GM12878 (cell line): ENCODE data around the gene SLAIN2.

Experiments used
- BHLHE40 ChIP-seq, 2 experiments: fragments of 450-650 bp in 1 of 2; IDR thresholded peaks; 2 replicates each; pipeline ENCODE4 v1.6.1; 2011 to 2017; ENCODE audit warnings: low read depth in 2 of 2, borderline replicate concordance in 1 of 2, improper control_type of control experiment in 1 of 2, low read length in 1 of 2, mild to moderate bottlenecking in 1 of 2
- EP300 ChIP-seq, 2 experiments: fragments of 150-350 bp in 1 of 2; IDR thresholded peaks; 2 replicates each; pipeline ENCODE4 v1.6.1; 2011 to 2012; ENCODE audit warnings: low read depth in 2 of 2, low read length in 2 of 2, borderline replicate concordance in 1 of 2, improper control_type of control experiment in 1 of 2, inconsistent platforms in 1 of 2; ENCODE audit not compliant: control insufficient read depth in 1 of 2
- ESRRA ChIP-seq: IDR thresholded peaks from 2 replicates; pipeline ENCODE4 v1.6.1; 2012; ENCODE audit warnings: mild to moderate bottlenecking, low read length, improper control_type of control experiment
- JUND ChIP-seq: IDR thresholded peaks from 2 replicates; pipeline ENCODE4 v1.6.1; 2012; ENCODE audit warnings: low read depth, mild to moderate bottlenecking, low read length, improper control_type of control experiment, moderate library complexity
- YY1 ChIP-seq: IDR thresholded peaks from 2 replicates; pipeline ENCODE4 v1.6.1; 2011; ENCODE audit warnings: low read depth, mild to moderate bottlenecking, low read length
- ZNF274 ChIP-seq: IDR thresholded peaks from one replicate; pipeline ENCODE4 v1.8.0; 2011; ENCODE audit not compliant: insufficient read length, insufficient read depth
- TF ChIP-seq, protein P1 (sequence below), 3 experiments: IDR thresholded peaks in 2 of 3; conservative IDR thresholded peaks in 1 of 3; 2 replicates each; pipeline ENCODE4 v1.5.1; 2011; ENCODE audit warnings: low read depth in 3 of 3, low read length in 3 of 3, mild to moderate bottlenecking in 3 of 3, control low read depth in 2 of 3, moderate library complexity in 2 of 3, inconsistent platforms in 1 of 3, mixed read lengths in 1 of 3; ENCODE audit not compliant: control insufficient read depth in 2 of 3, insufficient read depth in 1 of 3; ENCODE audit errors: extremely low read depth in 1 of 3
- TF ChIP-seq, protein P2 (sequence below): fragments of 450-650 bp; IDR thresholded peaks from 2 replicates; pipeline ENCODE4 v1.6.1; 2018; ENCODE audit warnings: mild to moderate bottlenecking, low read depth, moderate library complexity; ENCODE audit not compliant: partially characterized antibody
- TF ChIP-seq, protein P3 (sequence below): fragments of 450-650 bp; IDR thresholded peaks from 2 replicates; pipeline ENCODE4 v1.6.1; 2016; ENCODE audit warnings: mild to moderate bottlenecking

DNA sequence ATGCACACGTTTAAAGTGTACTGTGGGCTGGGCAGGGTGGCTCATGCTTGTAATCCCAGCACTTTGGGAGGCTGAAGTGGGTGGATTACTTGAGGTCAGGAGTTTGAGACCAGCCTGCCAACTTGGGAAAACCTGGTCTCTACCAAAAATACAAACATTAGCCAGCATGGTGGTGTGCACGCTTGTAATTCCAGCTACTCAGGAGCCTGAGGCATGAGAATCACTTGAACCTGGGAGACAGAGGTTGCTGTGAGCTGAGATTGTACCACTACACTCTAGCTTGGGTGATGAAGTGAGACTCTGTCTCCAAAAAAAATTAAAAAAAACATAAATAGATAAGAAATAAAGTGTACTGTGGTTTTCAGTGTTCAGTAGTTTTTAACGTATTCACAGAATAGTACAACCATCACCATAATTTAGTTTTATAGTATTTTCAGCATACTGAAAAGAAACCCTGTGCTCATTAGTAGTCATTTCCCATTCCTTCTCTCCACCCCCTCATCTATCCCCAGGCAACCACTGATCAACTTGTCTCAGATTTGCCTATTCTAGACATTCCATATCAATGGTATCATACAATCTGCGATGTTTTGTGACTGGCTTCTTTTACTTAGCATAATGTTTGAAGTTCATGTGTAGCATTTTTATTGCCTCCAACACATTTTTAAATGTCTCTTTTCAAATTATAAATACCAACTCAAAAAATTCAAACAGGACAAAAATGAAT lies 19.1 kb downstream of the SLAIN2 start:
- TF ChIP-seq ESRRA = no peak
- TF ChIP-seq YY1 = no peak
- no peak for TF ChIP-seq BHLHE40 (IDR thresholded peaks at IDR 0.05; ENCODE audit: borderline replicate concordance in 1 of 2, low read depth in 2 of 2, low read length in 1 of 2)
- TF ChIP-seq, protein P1, sequence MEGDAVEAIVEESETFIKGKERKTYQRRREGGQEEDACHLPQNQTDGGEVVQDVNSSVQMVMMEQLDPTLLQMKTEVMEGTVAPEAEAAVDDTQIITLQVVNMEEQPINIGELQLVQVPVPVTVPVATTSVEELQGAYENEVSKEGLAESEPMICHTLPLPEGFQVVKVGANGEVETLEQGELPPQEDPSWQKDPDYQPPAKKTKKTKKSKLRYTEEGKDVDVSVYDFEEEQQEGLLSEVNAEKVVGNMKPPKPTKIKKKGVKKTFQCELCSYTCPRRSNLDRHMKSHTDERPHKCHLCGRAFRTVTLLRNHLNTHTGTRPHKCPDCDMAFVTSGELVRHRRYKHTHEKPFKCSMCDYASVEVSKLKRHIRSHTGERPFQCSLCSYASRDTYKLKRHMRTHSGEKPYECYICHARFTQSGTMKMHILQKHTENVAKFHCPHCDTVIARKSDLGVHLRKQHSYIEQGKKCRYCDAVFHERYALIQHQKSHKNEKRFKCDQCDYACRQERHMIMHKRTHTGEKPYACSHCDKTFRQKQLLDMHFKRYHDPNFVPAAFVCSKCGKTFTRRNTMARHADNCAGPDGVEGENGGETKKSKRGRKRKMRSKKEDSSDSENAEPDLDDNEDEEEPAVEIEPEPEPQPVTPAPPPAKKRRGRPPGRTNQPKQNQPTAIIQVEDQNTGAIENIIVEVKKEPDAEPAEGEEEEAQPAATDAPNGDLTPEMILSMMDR (IDR thresholded peaks at IDR 0.05 in 2 of 3, conservative IDR thresholded peaks at IDR 0.05 in 1 of 3; ENCODE audit: control insufficient read depth in 2 of 3, extremely low read depth in 1 of 3, insufficient read depth in 1 of 3, low read depth in 3 of 3, low read length in 3 of 3) = no peak
- no peak for TF ChIP-seq EP300 (IDR thresholded peaks at IDR 0.05; ENCODE audit: borderline replicate concordance in 1 of 2, control insufficient read depth in 1 of 2, low read depth in 2 of 2, low read length in 2 of 2)
- no peak for TF ChIP-seq JUND
- TF ChIP-seq, protein P2, sequence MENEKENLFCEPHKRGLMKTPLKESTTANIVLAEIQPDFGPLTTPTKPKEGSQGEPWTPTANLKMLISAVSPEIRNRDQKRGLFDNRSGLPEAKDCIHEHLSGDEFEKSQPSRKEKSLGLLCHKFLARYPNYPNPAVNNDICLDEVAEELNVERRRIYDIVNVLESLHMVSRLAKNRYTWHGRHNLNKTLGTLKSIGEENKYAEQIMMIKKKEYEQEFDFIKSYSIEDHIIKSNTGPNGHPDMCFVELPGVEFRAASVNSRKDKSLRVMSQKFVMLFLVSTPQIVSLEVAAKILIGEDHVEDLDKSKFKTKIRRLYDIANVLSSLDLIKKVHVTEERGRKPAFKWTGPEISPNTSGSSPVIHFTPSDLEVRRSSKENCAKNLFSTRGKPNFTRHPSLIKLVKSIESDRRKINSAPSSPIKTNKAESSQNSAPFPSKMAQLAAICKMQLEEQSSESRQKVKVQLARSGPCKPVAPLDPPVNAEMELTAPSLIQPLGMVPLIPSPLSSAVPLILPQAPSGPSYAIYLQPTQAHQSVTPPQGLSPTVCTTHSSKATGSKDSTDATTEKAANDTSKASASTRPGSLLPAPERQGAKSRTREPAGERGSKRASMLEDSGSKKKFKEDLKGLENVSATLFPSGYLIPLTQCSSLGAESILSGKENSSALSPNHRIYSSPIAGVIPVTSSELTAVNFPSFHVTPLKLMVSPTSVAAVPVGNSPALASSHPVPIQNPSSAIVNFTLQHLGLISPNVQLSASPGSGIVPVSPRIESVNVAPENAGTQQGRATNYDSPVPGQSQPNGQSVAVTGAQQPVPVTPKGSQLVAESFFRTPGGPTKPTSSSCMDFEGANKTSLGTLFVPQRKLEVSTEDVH = no peak
- no peak for TF ChIP-seq ZNF274
- TF ChIP-seq, protein P3, sequence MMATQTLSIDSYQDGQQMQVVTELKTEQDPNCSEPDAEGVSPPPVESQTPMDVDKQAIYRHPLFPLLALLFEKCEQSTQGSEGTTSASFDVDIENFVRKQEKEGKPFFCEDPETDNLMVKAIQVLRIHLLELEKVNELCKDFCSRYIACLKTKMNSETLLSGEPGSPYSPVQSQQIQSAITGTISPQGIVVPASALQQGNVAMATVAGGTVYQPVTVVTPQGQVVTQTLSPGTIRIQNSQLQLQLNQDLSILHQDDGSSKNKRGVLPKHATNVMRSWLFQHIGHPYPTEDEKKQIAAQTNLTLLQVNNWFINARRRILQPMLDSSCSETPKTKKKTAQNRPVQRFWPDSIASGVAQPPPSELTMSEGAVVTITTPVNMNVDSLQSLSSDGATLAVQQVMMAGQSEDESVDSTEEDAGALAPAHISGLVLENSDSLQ = no peak
